ENCODE measurements around the gene COL5A1. TPM values are rescaled to one million over a fixed set of nuclear protein-coding genes. Genes with fewer than 3 reads are reported as not detected.

Gene COL5A1
- total and polyA plus RNA-seq, 2 experiments from 2014 or later: 2.5 to 13.1 TPM

DNA sequence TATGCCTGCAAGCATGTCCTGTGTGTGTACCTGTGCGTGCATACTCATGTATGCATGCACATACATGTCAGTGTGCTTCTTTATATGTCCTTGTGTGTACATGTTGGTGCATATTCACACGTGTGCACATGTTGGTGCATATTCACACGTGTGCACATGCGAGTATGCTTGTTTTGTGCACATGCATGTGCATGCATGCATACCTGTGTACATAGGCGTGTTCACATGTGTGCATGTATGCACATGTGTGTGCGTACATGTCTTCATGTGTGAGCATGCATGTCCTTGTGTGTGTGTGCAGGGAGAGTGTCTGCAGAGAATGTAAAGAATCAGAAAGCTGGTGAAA lies 166.8 kb downstream of the COL5A1 start:
- H3K27ac ChIP-seq (ENCODE audit: low read depth): no peak overlapping the region
- H3K9me2 ChIP-seq (ENCODE audit: insufficient read depth): no peaks in the 10 kb centered on the region; the same call in 1 of the 2 replicates
- no peaks in the 10 kb centered on the region for H3K36me3 Mint-ChIP-seq (ENCODE audit: low read depth)
- H3K4me1 ChIP-seq (ENCODE audit: insufficient read depth): peaks cover 12% of the 10 kb centered on the region
- H3K4me3 Mint-ChIP-seq: no peak overlapping the region
- no peak overlapping the region for H3K27ac Mint-ChIP-seq
- TF ChIP-seq REST (IDR thresholded peaks at IDR 0.05; ENCODE audit: unreplicated experiment) (no peak), CTCF (conservative IDR thresholded peaks at IDR 0.05; ENCODE audit: low read depth in 2 of 2) (no peak), ZNF331 (CRISPR knock-in tag; IDR thresholded peaks at IDR 0.05; ENCODE audit: low read depth) (no peak), EZH2phosphoT487 (IDR thresholded peaks at IDR 0.05; ENCODE audit: unreplicated experiment) (no peak), NANOG (IDR thresholded peaks at IDR 0.05; ENCODE audit: borderline replicate concordance) (no peak), POLR2AphosphoS5 (IDR thresholded peaks at IDR 0.05; ENCODE audit: low read depth) (no peak), ZNF114 (CRISPR knock-in tag; IDR thresholded peaks at IDR 0.05) (no peak), EZH2 (IDR thresholded peaks at IDR 0.05; ENCODE audit: low read depth, unreplicated experiment) (no peak), JUNB (IDR thresholded peaks at IDR 0.05; ENCODE audit: unreplicated experiment) (no peak), STAT1 (IDR thresholded peaks at IDR 0.05; ENCODE audit: unreplicated experiment) (no peak), ZNF462 (CRISPR knock-in tag; IDR thresholded peaks at IDR 0.05) (no peak), CREB1 (CRISPR knock-in tag; IDR thresholded peaks at IDR 0.05; ENCODE audit: low read depth) (no peak)
- TF ChIP-seq, protein P1, sequence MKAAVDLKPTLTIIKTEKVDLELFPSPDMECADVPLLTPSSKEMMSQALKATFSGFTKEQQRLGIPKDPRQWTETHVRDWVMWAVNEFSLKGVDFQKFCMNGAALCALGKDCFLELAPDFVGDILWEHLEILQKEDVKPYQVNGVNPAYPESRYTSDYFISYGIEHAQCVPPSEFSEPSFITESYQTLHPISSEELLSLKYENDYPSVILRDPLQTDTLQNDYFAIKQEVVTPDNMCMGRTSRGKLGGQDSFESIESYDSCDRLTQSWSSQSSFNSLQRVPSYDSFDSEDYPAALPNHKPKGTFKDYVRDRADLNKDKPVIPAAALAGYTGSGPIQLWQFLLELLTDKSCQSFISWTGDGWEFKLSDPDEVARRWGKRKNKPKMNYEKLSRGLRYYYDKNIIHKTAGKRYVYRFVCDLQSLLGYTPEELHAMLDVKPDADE (IDR thresholded peaks at IDR 0.05): no peak
- no peak for ATAC-seq
- H3K4me3 ChIP-seq: no peak overlapping the region
- no peaks in the 10 kb centered on the region for H3K9me3 Mint-ChIP-seq
- peaks cover 35% of the 10 kb centered on the region for H3K4me1 Mint-ChIP-seq
- peaks cover 6% of the 10 kb centered on the region; the same call in 1 of the 2 replicates for H3F3A ChIP-seq (replicated peaks; ENCODE audit: low read depth)
- no peaks in the 10 kb centered on the region for H4K20me1 ChIP-seq (replicated peaks; ENCODE audit: insufficient read depth)
- H3K27me3 ChIP-seq (ENCODE audit: insufficient read depth): no peaks in the 10 kb centered on the region
- no peaks in the 10 kb centered on the region for H3K36me3 ChIP-seq (ENCODE audit: insufficient read depth)
- H3K27me3 Mint-ChIP-seq (ENCODE audit: insufficient read depth, low read depth, poor library complexity): peaks cover 4% of the 10 kb centered on the region
- DNase-seq (ENCODE audit: low spot score): no peak
- H3K79me2 ChIP-seq (replicated peaks; ENCODE audit: insufficient read depth): no peaks in the 10 kb centered on the region
- no peak overlapping the region for H3K4me2 ChIP-seq
- no peak overlapping the region for H2AFZ ChIP-seq

Data from GM23338 (cell line).